ENCODE results near the gene CIAPIN1.

The CIAPIN1 gene

DNA sequence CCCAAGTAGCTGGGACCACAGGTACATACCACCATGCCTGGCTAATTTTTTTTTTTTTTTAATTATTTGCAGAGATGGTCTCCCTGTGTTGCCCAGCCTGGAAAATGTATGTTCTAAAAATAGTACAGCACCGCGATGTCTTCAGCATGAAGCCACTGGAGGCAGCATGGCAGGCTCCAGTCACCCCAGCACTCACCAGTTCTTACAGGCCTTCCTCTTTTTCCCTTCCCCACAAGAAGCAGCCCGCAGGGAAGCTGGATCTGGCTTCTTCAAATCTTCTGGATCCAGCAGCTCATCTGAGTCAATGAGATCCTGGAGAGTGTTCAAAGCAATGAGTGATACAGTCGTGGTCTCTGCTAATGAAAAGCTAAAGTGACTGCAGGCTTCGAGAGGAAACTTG lies 16.2 kb downstream of the CIAPIN1 start:
- H3K9ac ChIP-seq (ENCODE audit: low read length), result no peak overlapping the region
- H3K9me3 ChIP-seq (replicated peaks; ENCODE audit: insufficient read depth, low read length), result no peaks in the 10 kb centered on the region
- H3K4me3 ChIP-seq (ENCODE audit: low read length), result no peak overlapping the region
- H2AFZ ChIP-seq (ENCODE audit: low read length), result no peak overlapping the region
- H3K36me3 ChIP-seq (replicated peaks; ENCODE audit: insufficient read depth, low read length), result peaks cover 20% of the 10 kb centered on the region
- no peaks in the 10 kb centered on the region for H4K20me1 ChIP-seq (ENCODE audit: insufficient read depth, low read length)
- TF ChIP-seq, protein P1, sequence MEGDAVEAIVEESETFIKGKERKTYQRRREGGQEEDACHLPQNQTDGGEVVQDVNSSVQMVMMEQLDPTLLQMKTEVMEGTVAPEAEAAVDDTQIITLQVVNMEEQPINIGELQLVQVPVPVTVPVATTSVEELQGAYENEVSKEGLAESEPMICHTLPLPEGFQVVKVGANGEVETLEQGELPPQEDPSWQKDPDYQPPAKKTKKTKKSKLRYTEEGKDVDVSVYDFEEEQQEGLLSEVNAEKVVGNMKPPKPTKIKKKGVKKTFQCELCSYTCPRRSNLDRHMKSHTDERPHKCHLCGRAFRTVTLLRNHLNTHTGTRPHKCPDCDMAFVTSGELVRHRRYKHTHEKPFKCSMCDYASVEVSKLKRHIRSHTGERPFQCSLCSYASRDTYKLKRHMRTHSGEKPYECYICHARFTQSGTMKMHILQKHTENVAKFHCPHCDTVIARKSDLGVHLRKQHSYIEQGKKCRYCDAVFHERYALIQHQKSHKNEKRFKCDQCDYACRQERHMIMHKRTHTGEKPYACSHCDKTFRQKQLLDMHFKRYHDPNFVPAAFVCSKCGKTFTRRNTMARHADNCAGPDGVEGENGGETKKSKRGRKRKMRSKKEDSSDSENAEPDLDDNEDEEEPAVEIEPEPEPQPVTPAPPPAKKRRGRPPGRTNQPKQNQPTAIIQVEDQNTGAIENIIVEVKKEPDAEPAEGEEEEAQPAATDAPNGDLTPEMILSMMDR (IDR thresholded peaks at IDR 0.05; ENCODE audit: low read length), result no peak
- TF ChIP-seq EZH2phosphoT487 (IDR thresholded peaks at IDR 0.05; ENCODE audit: low read length), result no peak
- TF ChIP-seq EZH2 (optimal IDR thresholded peaks at IDR 0.05; ENCODE audit: low read depth, low read length), result no peak
- DNase-seq, result no peak
- H3K4me2 ChIP-seq (ENCODE audit: low read depth, low read length), result no peak overlapping the region
- no peaks in the 10 kb centered on the region for H3K79me2 ChIP-seq (ENCODE audit: low read length)
- H3K4me1 ChIP-seq (ENCODE audit: low read length), result no peaks in the 10 kb centered on the region
- no peak overlapping the region for H3K27ac ChIP-seq (ENCODE audit: low read length)
- H3K27me3 ChIP-seq (replicated peaks; ENCODE audit: insufficient read depth, low read length), result no peaks in the 10 kb centered on the region
- no peaks in the 10 kb centered on the region for H3K9me2 ChIP-seq (replicated peaks; ENCODE audit: insufficient read depth, low read length)
- no peaks in the 10 kb centered on the region for H3F3A ChIP-seq (ENCODE audit: insufficient read depth, low read length)

DNA sequence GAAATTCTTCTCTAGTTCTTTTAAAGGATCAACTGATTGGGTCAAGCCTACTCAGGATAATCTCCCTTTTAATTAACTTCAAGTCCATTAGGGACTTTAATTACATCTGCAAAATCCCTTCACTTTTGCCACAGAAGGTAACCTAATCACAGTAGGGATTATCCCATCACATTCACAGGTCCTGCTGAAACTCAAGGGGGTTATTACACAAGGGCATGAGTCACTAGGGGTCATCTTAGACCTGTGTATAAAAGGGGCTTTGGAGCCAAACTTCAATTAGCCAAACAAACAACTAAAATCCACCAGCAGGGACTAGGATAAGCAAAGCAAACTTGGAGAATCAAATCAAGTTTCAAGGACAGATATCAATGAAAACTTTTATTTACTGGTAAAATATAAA lies 19.4 kb downstream of the CIAPIN1 start:
- Histone ChIP-seq H3K27ac (ENCODE audit: low read length) (no peak overlapping the region), H2AFZ (ENCODE audit: low read length) (no peak overlapping the region), H3K27me3 (replicated peaks; ENCODE audit: insufficient read depth, low read length) (no peaks in the 10 kb centered on the region), H3K4me3 (ENCODE audit: low read length) (no peak overlapping the region), H3K9me3 (replicated peaks; ENCODE audit: insufficient read depth, low read length) (no peaks in the 10 kb centered on the region), H3K4me2 (ENCODE audit: low read depth, low read length) (no peak overlapping the region), H3K9ac (ENCODE audit: low read length) (no peak overlapping the region), H3K4me1 (ENCODE audit: low read length) (no peaks in the 10 kb centered on the region), H3K36me3 (replicated peaks; ENCODE audit: insufficient read depth, low read length) (peaks cover 9% of the 10 kb centered on the region; the same call in 1 of the 2 replicates), H3K79me2 (ENCODE audit: low read length) (no peaks in the 10 kb centered on the region), H3K9me2 (replicated peaks; ENCODE audit: insufficient read depth, low read length) (no peaks in the 10 kb centered on the region), H4K20me1 (ENCODE audit: insufficient read depth, low read length) (no peaks in the 10 kb centered on the region), H3F3A (ENCODE audit: insufficient read depth, low read length) (no peaks in the 10 kb centered on the region)
- no peak for TF ChIP-seq EZH2 (optimal IDR thresholded peaks at IDR 0.05; ENCODE audit: low read depth, low read length)
- no peak for TF ChIP-seq EZH2phosphoT487 (IDR thresholded peaks at IDR 0.05; ENCODE audit: low read length)
- TF ChIP-seq, protein P1 (IDR thresholded peaks at IDR 0.05; ENCODE audit: low read length), result no peak
- no peak for DNase-seq

GRCh38 chr16:57427307-57427706 lies 19.9 kb downstream of the CIAPIN1 start:
- H3F3A ChIP-seq (ENCODE audit: insufficient read depth, low read length), result no peaks in the 10 kb centered on the region
- TF ChIP-seq EZH2phosphoT487 (IDR thresholded peaks at IDR 0.05; ENCODE audit: low read length), result no peak
- TF ChIP-seq, protein P1 (IDR thresholded peaks at IDR 0.05; ENCODE audit: low read length), result no peak
- no peak for TF ChIP-seq EZH2 (optimal IDR thresholded peaks at IDR 0.05; ENCODE audit: low read depth, low read length)
- H4K20me1 ChIP-seq (ENCODE audit: insufficient read depth, low read length), result no peaks in the 10 kb centered on the region
- no peaks in the 10 kb centered on the region for H3K27me3 ChIP-seq (replicated peaks; ENCODE audit: insufficient read depth, low read length)
- no peak overlapping the region for H3K4me3 ChIP-seq (ENCODE audit: low read length)
- no peaks in the 10 kb centered on the region for H3K9me2 ChIP-seq (replicated peaks; ENCODE audit: insufficient read depth, low read length)
- no peak overlapping the region for H2AFZ ChIP-seq (ENCODE audit: low read length)
- H3K36me3 ChIP-seq (replicated peaks; ENCODE audit: insufficient read depth, low read length), result peaks cover 9% of the 10 kb centered on the region; the same call in 1 of the 2 replicates
- H3K27ac ChIP-seq (ENCODE audit: low read length), result no peak overlapping the region
- no peaks in the 10 kb centered on the region for H3K9me3 ChIP-seq (replicated peaks; ENCODE audit: insufficient read depth, low read length)
- no peak overlapping the region for H3K9ac ChIP-seq (ENCODE audit: low read length)
- no peaks in the 10 kb centered on the region for H3K4me1 ChIP-seq (ENCODE audit: low read length)
- no peak overlapping the region for H3K4me2 ChIP-seq (ENCODE audit: low read depth, low read length)
- no peak for DNase-seq
- no peaks in the 10 kb centered on the region for H3K79me2 ChIP-seq (ENCODE audit: low read length)

Measured in MM.1S (cell line).